ENCODE data around the gene ITPR2.
"Not testable (repeated sequence)": the region's sequence is repeated elsewhere in the genome, so short reads cannot be mapped to it uniquely, and the experiment has no call there.

The ITPR2 gene

GRCh38 chr12:26327975-26328644 lies 504.9 kb downstream of the ITPR2 start:
- Mint-ChIP-seq H3K4me3 (no peak overlapping the region), H3K27ac (no peak overlapping the region), H3K36me3 (ENCODE audit: low read depth) (no peaks in the 10 kb centered on the region), H3K27me3 (ENCODE audit: low read depth) (no peaks in the 10 kb centered on the region), H3K9me3 (no peaks in the 10 kb centered on the region), H3K4me1 (peaks cover 6% of the 10 kb centered on the region)
- TF ChIP-seq CTCF (IDR thresholded peaks at IDR 0.05; ENCODE audit: unreplicated experiment in 3 of 3), result no peak

GRCh38 chr12:26323673-26324072 lies 509.3 kb downstream of the ITPR2 start:
- H3K36me3 Mint-ChIP-seq (ENCODE audit: low read depth), result no peaks in the 10 kb centered on the region
- H3K9me3 Mint-ChIP-seq, result no peaks in the 10 kb centered on the region
- TF ChIP-seq CTCF (IDR thresholded peaks at IDR 0.05; ENCODE audit: unreplicated experiment in 3 of 3), result no peak
- H3K27ac Mint-ChIP-seq, result no peak overlapping the region
- H3K4me3 Mint-ChIP-seq, result no peak overlapping the region
- no peaks in the 10 kb centered on the region for H3K27me3 Mint-ChIP-seq (ENCODE audit: low read depth)
- peaks cover 7% of the 10 kb centered on the region for H3K4me1 Mint-ChIP-seq

- H3K9me3 Mint-ChIP-seq, result peaks cover 14% of the 10 kb centered on the region
- TF ChIP-seq CTCF (IDR thresholded peaks at IDR 0.05; ENCODE audit: unreplicated experiment in 3 of 3), result no peak
- H3K27me3 Mint-ChIP-seq (ENCODE audit: low read depth), result no peaks in the 10 kb centered on the region
- no peaks in the 10 kb centered on the region for H3K36me3 Mint-ChIP-seq (ENCODE audit: low read depth)
- H3K4me1 Mint-ChIP-seq, result peaks cover 13% of the 10 kb centered on the region
- peak overlapping the region in 2 of 3 experiments; percentile 77 to 85 for H3K27ac Mint-ChIP-seq
- no peak overlapping the region for H3K4me3 Mint-ChIP-seq
These were observed 513.5 kb downstream of the ITPR2 start for GRCh38 chr12:26319511-26319910.

- Mint-ChIP-seq H3K4me1 (peaks cover 13% of the 10 kb centered on the region), H3K27me3 (ENCODE audit: low read depth) (no peaks in the 10 kb centered on the region), H3K4me3 (no peak overlapping the region), H3K36me3 (ENCODE audit: low read depth) (no peaks in the 10 kb centered on the region), H3K9me3 (peaks cover 21% of the 10 kb centered on the region), H3K27ac (peak overlapping the region in 1 of 3 experiments; percentile 85)
- no peak for TF ChIP-seq CTCF (IDR thresholded peaks at IDR 0.05; ENCODE audit: unreplicated experiment in 3 of 3)
These were observed 514.3 kb downstream of the ITPR2 start for GRCh38 chr12:26318661-26319068.

GRCh38 chr12:26317942-26318575 lies 514.9 kb downstream of the ITPR2 start:
- Mint-ChIP-seq H3K27ac (peak overlapping the region in 1 of 3 experiments; percentile 85), H3K4me3 (no peak overlapping the region), H3K4me1 (peaks cover 13% of the 10 kb centered on the region), H3K9me3 (peaks cover 27% of the 10 kb centered on the region), H3K27me3 (ENCODE audit: low read depth) (no peaks in the 10 kb centered on the region), H3K36me3 (ENCODE audit: low read depth) (peaks cover 6% of the 10 kb centered on the region)
- TF ChIP-seq CTCF (IDR thresholded peaks at IDR 0.05; ENCODE audit: unreplicated experiment in 3 of 3), result no peak

- peaks cover 49% of the 10 kb centered on the region for H3K9me3 Mint-ChIP-seq
- H3K4me3 Mint-ChIP-seq; H3K4me1 Mint-ChIP-seq; H3K36me3 Mint-ChIP-seq (ENCODE audit: low read depth); H3K27ac Mint-ChIP-seq; H3K27me3 Mint-ChIP-seq (ENCODE audit: low read depth): not testable (repeated sequence)
These were observed 518.9 kb downstream of the ITPR2 start for GRCh38 chr12:26314103-26314502.

GRCh38 chr12:26310489-26310888 lies 522.5 kb downstream of the ITPR2 start:
- not testable (repeated sequence) for H3K27me3 Mint-ChIP-seq (ENCODE audit: low read depth); H3K27ac Mint-ChIP-seq; H3K4me1 Mint-ChIP-seq; H3K36me3 Mint-ChIP-seq (ENCODE audit: low read depth); H3K4me3 Mint-ChIP-seq
- peaks cover 62% of the 10 kb centered on the region for H3K9me3 Mint-ChIP-seq

Data from nephron (organoid).